LNCaP clone FGC (cell line): ENCODE measurements around the gene PFDN4.

Source experiments
- DNase-seq: peaks from one replicate; pipeline ENCODE4 v3.0.0-alpha.2; 2011; ENCODE audit warnings: low read depth
- H3K4me3 ChIP-seq: 2 replicates; pipeline ENCODE4 v1.5.1; 2011; ENCODE audit warnings: mild to moderate bottlenecking, low read depth, low read length, control low read depth
- TF ChIP-seq, protein P1 (sequence below): IDR thresholded peaks from 2 replicates; pipeline ENCODE4 v1.5.1; 2012; ENCODE audit warnings: mild to moderate bottlenecking; ENCODE audit not compliant: control insufficient read depth, insufficient read depth; ENCODE audit errors: extremely low read depth

Gene PFDN4

DNA sequence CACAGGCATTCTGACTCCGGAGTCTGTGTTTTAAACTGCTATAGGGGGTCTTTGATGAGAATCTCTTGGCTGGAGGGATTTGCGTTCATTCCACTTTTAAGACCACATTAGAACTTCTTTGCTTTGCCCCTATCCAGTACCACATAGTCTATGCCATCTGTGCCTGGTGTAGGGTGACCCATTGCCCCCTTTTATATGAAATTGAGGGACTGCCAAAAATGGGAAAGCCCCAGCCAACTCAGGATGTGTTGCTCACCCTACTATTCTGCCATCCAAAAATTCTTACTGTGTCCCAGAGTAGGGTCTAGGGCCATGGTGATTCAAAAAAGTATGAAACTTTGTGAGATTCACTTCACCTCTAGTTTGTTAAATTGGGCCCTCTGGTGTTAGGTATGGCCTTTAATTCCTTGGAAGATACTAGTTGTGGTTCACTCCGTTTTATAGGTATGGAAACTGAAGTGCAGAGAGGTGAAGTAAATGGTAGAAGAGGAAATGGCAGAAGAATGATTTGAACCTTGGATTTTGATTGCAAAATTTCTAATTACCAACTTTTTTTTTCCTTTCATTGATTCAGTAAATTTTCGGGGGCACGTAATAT, 1.4 kb downstream of the PFDN4 start:
- TF ChIP-seq, protein P1, sequence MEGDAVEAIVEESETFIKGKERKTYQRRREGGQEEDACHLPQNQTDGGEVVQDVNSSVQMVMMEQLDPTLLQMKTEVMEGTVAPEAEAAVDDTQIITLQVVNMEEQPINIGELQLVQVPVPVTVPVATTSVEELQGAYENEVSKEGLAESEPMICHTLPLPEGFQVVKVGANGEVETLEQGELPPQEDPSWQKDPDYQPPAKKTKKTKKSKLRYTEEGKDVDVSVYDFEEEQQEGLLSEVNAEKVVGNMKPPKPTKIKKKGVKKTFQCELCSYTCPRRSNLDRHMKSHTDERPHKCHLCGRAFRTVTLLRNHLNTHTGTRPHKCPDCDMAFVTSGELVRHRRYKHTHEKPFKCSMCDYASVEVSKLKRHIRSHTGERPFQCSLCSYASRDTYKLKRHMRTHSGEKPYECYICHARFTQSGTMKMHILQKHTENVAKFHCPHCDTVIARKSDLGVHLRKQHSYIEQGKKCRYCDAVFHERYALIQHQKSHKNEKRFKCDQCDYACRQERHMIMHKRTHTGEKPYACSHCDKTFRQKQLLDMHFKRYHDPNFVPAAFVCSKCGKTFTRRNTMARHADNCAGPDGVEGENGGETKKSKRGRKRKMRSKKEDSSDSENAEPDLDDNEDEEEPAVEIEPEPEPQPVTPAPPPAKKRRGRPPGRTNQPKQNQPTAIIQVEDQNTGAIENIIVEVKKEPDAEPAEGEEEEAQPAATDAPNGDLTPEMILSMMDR: no peak
- peak overlapping the region; percentile 70 for H3K4me3 ChIP-seq
- no peak for DNase-seq

DNA sequence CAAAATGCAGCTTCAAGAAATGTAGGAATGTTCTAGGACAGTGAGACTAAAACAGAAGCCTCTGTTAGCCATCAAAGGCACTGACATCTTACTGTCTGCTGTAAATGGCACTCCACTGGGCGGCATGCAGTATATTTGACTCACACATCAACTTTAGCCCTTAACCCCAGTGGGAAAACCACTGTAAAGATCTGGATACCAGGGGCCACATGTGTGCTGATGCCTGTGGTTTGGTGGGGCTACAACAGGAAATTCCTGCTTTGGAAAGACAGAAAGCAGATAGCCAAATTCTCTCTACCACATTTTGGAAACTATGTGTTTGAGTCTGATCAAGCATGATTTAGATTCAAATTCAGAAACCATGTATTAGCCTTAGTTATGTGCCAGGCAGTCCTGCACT, 4.3 kb downstream of the PFDN4 start:
- TF ChIP-seq, protein P1: no peak
- H3K4me3 ChIP-seq: no peak overlapping the region
- no peak for DNase-seq

DNA sequence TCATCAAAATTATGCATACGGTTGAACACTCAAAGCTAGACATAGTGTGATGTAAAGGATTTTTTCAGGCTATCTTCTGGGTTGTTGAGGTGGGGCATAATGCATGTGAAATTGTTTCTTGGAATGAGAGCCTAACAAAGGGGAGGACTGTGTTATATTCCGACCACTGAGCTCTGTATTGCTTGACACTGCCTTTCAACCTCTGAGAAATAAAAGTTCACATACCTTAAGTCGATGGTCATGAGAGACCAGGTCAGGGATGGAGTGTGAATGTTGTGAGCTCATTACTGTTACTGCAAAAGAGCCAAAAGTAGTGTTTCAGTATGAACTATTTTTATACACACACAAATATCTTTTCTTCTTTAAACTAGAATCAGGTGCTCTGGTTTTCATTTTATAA, 5.0 kb downstream of the PFDN4 start:
- DNase-seq: no peak
- TF ChIP-seq, protein P1: no peak
- no peak overlapping the region for H3K4me3 ChIP-seq

DNA sequence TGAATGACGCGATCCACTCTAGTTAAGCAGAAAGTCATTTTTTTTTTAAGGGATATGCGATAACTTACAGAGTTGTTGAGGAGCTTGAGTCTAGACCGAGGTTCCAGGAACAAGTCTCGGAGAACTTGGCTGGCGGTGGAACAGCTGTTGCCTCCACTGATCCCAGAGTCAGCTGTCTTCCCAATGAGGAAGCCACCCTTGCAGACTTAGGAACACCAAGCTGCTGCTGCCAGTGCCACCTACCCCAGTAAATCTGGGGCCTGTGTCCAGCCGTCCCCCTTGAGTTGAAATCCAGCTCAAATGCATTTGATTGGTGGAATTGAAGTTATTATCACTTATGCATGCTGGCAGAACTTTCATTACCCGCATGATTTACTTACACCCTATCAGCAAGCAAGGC, 6.7 kb downstream of the PFDN4 start:
- H3K4me3 ChIP-seq: no peak overlapping the region
- no peak for DNase-seq
- TF ChIP-seq, protein P1: no peak

DNA sequence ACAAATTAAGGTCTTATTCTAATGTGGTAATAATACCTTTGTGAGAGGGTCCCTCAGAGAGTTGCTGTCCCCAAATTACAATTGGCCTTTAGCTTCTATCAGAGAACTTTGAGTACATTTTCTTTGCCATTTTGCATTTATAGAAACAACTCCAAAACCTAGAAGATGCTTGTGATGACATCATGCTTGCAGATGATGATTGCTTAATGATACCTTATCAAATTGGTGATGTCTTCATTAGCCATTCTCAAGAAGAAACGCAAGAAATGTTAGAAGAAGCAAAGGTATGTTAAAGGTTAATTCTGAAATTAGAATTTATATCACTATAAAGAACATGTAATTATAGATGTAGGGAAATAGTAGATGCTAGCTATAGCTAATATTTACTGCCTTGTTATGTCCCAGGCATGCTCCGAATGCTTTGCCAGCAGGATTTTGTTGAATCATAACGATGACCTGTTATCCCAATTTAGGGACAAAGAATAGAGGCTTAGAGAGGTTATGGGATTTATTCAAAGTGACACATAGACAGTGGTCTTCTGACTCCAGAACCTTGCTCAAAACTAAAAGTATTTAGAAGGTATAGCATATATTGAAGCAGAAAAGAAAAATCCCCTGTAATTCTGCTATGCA, 7.4 kb downstream of the PFDN4 start:
- H3K4me3 ChIP-seq: no peak overlapping the region
- DNase-seq: no peak
- TF ChIP-seq, protein P1: no peak

DNA sequence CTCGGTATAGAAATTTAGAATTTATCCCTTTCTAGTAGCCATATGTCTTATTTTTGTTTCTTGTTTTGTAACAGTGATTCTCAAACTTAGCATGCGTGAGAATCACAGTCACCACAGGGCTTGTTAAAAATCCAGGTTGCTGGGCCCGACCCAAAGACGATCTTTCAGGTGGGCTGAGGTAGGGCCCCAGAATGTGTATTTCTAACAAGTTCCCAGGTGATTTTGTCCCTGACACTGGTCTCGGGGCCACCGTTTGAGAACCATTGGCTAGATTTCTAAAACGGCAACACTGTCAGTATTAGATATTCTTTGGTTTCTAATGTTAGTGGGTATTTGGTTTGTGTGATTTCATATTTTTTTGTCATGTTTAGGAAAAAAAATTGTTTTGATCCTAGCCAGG, 9.9 kb downstream of the PFDN4 start:
- DNase-seq: no peak
- H3K4me3 ChIP-seq: no peak overlapping the region
- TF ChIP-seq, protein P1: no peak

DNA sequence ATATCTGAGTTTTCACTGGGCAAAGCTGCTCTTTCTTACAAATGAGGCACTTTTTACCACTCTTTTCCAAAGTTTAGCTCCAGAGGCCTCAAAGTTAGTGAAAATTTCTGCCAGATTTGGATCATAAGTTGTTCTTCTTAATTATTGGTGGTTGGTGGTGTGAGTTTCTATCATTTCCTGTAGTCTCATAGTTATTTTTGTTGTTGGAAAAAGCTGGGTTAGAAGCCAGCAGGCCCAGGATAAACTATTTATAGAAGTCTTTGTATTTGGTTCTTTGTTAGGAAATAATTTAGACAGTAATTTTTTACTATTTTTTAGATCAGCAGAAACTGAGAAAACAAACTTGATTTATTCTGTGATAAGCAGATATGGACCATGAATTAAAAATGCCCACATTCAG, 10.6 kb downstream of the PFDN4 start:
- no peak for DNase-seq
- no peak overlapping the region for H3K4me3 ChIP-seq
- TF ChIP-seq, protein P1: no peak
